Kidney (tissue), 14 donors: ENCODE measurements around the gene TAMM41. TPM values are rescaled to one million over a fixed set of nuclear protein-coding genes. Genes with fewer than 3 reads are reported as not detected.

ENCODE experiments used
- DNase-seq, 5 donors: peaks; one replicate each; pipeline ENCODE4 v3.0.0-alpha.2; 2013 to 2020
- FAIRE-seq: peaks from 2 replicates; lab custom pipeline; 2012; peaks lifted over from hg19 to GRCh38; lab: Jason Lieb, UNC
- H3K27ac ChIP-seq, 2 donors: one replicate each; pipeline ENCODE4 v1.7.0; 2013; ENCODE audit warnings: low read depth in 2 of 2, low read length in 2 of 2, inconsistent platforms in 1 of 2
- H3K27me3 ChIP-seq: one replicate; pipeline ENCODE4 v1.7.1; 2013; ENCODE audit warnings: low read length, inconsistent platforms; ENCODE audit not compliant: control insufficient read depth, insufficient read depth
- H3K36me3 ChIP-seq, 3 donors: one replicate each; pipeline versions ENCODE4 v1.7.0 to v1.7.1; 2013; ENCODE audit warnings: low read length in 3 of 3, control low read depth in 1 of 3, inconsistent platforms in 1 of 3; ENCODE audit not compliant: insufficient read depth in 3 of 3, control insufficient read depth in 2 of 3
- H3K4me1 ChIP-seq, 3 donors: one replicate each; pipeline versions ENCODE4 v1.7.0 to v1.7.1; 2013; ENCODE audit warnings: low read length in 3 of 3, inconsistent platforms in 1 of 3, low read depth in 1 of 3; ENCODE audit not compliant: control insufficient read depth in 2 of 3, insufficient read depth in 2 of 3
- H3K4me3 ChIP-seq, 3 donors: one replicate each; pipeline versions ENCODE4 v1.7.0 to v1.8.1; 2013; ENCODE audit warnings: low read length in 3 of 3, control low read depth in 1 of 3, inconsistent platforms in 1 of 3
- H3K9ac ChIP-seq, 3 donors: one replicate each; pipeline versions ENCODE4 v1.7.0 to v1.7.1; 2013; ENCODE audit warnings: low read length in 3 of 3, control low read depth in 1 of 3, inconsistent platforms in 1 of 3
- H3K9me3 ChIP-seq, 3 donors: one replicate each; pipeline versions ENCODE4 v1.7.0 to v1.7.1; 2013; ENCODE audit warnings: low read length in 3 of 3, control low read depth in 1 of 3, inconsistent platforms in 1 of 3; ENCODE audit not compliant: control insufficient read depth in 2 of 3, insufficient read depth in 1 of 3
- intact Hi-C: fragments of 100-400 bp; cut with DNase I; formaldehyde crosslinking; loops from one replicate; pipeline ENCODE4 v1.11.1; 2022
- polyA plus RNA-seq: library from polyadenylated mRNA; stranded (reverse); fragments of 350-450 nt; fragmentation: Illumina TruSeq; extraction: RNeasy Lipid Tissue Mini Kit (QIAGEN cat#74804); gene quantifications from one replicate; pipeline ENCODE4 v1.2.3, GENCODE V29; 2014; ENCODE audit warnings: low read depth, low replicate concordance; ENCODE audit not compliant: insufficient read depth
- total RNA-seq: library from RNA; stranded (reverse); fragmentation: NEBNext Ultra II Directional; extraction: Animal tissue kit (Norgen Biotek cat#: 25700); gene quantifications from one replicate; pipeline ENCODE4 v1.2.1, GENCODE V29; 2021
- TF ChIP-seq, protein P1 (sequence below): IDR thresholded peaks from 3 replicates; pipeline ENCODE4 v1.5.1; 2012; ENCODE audit warnings: mild to moderate bottlenecking, moderate library complexity, borderline replicate concordance; ENCODE audit not compliant: insufficient read depth; ENCODE audit errors: extremely low read depth
- donor health status: control.
- donor health status: control.
- donor health status: control.
- donor health status: control.
- donor health status: control.
- donor health status: DM: yes; HTN: yes; CAD: no.
- donor health status: Normal renal cell carcinoma (clear cell type).

Gene TAMM41
- total and polyA plus RNA-seq, 2 donors from 2014 or later, result 10.3 to 19.4 TPM

- Histone ChIP-seq H3K9ac (peak overlapping the region; percentile 94 to 97 (median 96)), H3K27ac (no peak overlapping the region), H3K27me3 (no peaks in the 10 kb centered on the region), H3K9me3 (no peaks in the 10 kb centered on the region), H3K36me3 (peaks cover 0 to 17% (median 7%) of the 10 kb centered on the region in 3 donors), H3K4me1 (peaks cover 0 to 17% (median 16%) of the 10 kb centered on the region in 3 donors), H3K4me3 (peak overlapping the region; percentile 94 to 99 (median 99))
- TF ChIP-seq, protein P1, sequence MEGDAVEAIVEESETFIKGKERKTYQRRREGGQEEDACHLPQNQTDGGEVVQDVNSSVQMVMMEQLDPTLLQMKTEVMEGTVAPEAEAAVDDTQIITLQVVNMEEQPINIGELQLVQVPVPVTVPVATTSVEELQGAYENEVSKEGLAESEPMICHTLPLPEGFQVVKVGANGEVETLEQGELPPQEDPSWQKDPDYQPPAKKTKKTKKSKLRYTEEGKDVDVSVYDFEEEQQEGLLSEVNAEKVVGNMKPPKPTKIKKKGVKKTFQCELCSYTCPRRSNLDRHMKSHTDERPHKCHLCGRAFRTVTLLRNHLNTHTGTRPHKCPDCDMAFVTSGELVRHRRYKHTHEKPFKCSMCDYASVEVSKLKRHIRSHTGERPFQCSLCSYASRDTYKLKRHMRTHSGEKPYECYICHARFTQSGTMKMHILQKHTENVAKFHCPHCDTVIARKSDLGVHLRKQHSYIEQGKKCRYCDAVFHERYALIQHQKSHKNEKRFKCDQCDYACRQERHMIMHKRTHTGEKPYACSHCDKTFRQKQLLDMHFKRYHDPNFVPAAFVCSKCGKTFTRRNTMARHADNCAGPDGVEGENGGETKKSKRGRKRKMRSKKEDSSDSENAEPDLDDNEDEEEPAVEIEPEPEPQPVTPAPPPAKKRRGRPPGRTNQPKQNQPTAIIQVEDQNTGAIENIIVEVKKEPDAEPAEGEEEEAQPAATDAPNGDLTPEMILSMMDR, result no peak
- intact Hi-C loops, result no loop called here
- FAIRE-seq (no peak), DNase-seq (peak in 1 of 5 donors; percentile 13)
Observed at GRCh38 chr3:11845651-11846050, 1.0 kb downstream of the TAMM41 start.

GRCh38 chr3:11844891-11845290 is 1.8 kb downstream of the TAMM41 start:
- intact Hi-C loops, result no loop called here

GRCh38 chr3:11835028-11835639 is 11.6 kb downstream of the TAMM41 start:
- TF ChIP-seq, protein P1, result peak; percentile 27
- no peaks in the 10 kb centered on the region for H3K4me1 ChIP-seq
- intact Hi-C loops, result no loop called here
- H3K27ac ChIP-seq, result no peak overlapping the region
- DNase-seq, result peak in 2 of 5 donors; percentile 42 to 69
- H3K4me3 ChIP-seq, result no peak overlapping the region
- peaks cover 5 to 26% (median 14%) of the 10 kb centered on the region in 3 donors for H3K36me3 ChIP-seq
- peak; percentile 97 for FAIRE-seq
- no peaks in the 10 kb centered on the region for H3K9me3 ChIP-seq
- no peak overlapping the region for H3K9ac ChIP-seq
- no peaks in the 10 kb centered on the region for H3K27me3 ChIP-seq

More at GRCh38 chr3:11844891-11845290, 1.8 kb downstream of the TAMM41 start:
- H3K36me3 ChIP-seq, result peaks cover 0 to 17% (median 9%) of the 10 kb centered on the region in 3 donors
- peaks cover 0 to 17% (median 16%) of the 10 kb centered on the region in 3 donors for H3K4me1 ChIP-seq
- H3K27ac ChIP-seq, result no peak overlapping the region
- FAIRE-seq (no peak), DNase-seq (no peak)
- H3K27me3 ChIP-seq, result no peaks in the 10 kb centered on the region
- no peaks in the 10 kb centered on the region for H3K9me3 ChIP-seq
- peak overlapping the region in 1 of 3 donors; percentile 97 for H3K9ac ChIP-seq
- H3K4me3 ChIP-seq, result peak overlapping the region in 1 of 3 donors; percentile 99
- TF ChIP-seq, protein P1, result no peak
